NCI-H446 treated with DMSO at 0.1 percent for 48 hours (cell line): ENCODE results near the gene MPG.

Source experiments
- DNase-seq: peaks from one replicate; lab custom pipeline; 2025; lab: John Stamatoyannopoulos, UW

Gene MPG

DNA sequence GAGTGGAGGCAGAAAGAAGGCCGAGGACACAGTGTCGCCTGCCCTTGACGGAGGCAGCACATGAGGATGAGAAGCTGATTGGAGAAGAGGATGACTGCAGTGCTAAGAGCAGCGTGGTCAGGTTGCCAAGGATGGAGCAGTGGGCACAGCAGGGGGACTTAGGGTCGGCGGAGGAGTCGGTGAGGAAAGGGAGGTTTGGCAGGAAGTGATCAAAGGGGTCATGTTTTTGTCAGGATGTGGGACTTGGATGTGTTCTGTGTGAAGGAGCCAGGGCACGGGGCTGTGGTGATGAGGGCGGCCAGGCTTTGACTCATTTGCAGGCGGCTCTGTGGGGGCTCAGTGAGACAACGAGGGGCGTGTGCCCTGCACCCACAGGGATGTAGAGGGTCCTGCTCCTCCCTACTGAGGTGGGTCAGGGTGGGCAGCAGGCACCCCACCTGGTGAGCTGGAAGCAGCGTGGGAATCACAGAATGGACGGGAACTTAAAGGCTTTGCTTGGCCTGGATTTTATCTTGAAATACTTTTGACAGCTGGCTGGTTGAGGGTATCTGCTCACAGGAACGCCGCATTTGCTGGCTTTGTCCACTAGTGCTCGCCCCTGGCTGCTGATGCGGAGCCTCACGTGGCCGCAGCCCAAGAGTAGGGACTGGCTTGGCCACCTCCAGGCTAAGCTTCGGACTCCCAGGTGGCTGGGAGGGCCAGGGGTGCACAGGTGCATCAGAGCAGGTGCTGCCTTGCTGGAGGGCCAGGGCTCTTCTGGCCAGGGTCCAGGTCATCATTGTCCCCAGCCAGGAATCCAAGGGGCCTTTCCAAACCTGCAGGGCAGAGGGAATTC, 6.0 kb downstream of the MPG start:
- DNase-seq = no peak

DNA sequence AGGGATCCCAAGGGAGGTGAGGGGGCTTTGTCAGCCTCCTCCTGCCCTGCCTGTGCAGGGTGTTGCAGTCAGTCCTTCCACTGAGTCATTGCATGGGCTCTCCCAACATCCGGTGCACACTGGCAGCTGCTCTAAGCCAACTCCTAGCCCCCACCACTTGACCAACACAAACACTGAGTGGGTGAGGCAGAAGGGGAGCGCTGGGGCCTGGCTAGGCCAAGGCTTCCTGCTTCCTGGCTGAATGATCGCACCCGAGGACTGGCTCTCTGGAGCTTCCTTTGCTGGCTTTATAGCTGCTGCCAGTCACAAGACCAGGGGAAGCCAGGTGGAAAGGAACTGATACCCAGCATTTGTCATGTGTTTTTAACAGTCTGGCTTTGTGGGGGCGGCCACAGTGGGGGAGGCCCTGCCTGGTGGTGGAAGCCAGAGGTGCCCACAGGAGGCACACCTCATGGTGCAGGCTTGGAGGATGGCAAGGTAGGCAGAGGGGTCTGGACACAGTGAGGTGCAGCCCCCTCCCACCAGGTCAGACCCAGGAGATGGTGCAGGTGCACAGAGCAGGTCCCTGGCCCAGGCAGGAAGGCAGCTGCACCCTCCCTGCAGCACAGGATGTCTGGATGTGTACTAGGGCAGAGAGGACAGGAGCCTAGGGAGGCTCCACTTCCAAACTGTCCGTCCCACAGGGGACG, 6.8 kb downstream of the MPG start:
- no peak for DNase-seq

- DNase-seq = no peak
Observed at GRCh38 chr16:85407-85782, 7.4 kb downstream of the MPG start.

GRCh38 chr16:85865-86264, 7.8 kb downstream of the MPG start:
- no peak for DNase-seq

GRCh38 chr16:86483-86952, 8.5 kb downstream of the MPG start:
- no peak for DNase-seq

DNA sequence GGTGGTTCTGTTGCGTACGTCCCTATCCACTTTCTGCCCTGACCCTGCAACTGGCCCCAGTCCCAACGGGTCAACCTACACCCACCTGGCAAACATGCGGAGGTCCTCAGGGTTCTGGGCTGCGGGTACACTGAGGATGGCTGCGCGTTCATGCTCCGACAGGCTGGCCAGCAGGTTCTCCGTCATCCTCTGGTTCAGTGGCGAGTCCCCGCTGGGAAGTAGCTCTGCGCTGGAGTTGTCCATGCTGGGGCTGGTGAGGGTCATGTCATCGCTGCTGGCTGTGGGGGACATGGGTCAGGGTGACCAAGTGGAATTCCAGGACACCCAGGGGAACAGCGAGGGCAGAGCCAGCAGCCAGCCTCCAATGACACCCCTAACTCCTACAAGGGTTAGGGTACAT, 10.6 kb downstream of the MPG start:
- DNase-seq = no peak

- no peak for DNase-seq
Observed at GRCh38 chr16:89391-90302, 11.6 kb downstream of the MPG start.

GRCh38 chr16:91484-91883, 13.5 kb downstream of the MPG start:
- DNase-seq = peak; percentile 27

GRCh38 chr16:92431-93339, 14.7 kb downstream of the MPG start:
- DNase-seq = no peak

DNA sequence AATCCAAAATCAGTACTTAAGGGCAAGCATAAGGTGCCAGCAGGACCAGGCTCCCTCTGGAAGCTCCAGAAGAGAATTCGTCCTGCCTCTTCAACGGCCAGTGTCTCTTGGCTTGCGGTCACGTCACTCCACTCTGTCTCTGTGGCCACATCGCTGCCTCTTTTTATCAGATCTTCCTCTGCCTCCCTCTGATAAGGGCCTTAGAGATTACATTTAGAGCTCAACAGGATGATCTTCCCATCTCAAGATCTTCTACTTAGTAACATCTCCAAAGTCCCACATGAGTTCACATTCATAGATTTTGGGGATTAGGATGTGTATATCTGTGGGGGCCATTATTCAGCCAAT, 16.9 kb downstream of the MPG start:
- DNase-seq = no peak

- DNase-seq = no peak
Observed at GRCh38 chr16:96935-97381, 18.9 kb downstream of the MPG start.

DNA sequence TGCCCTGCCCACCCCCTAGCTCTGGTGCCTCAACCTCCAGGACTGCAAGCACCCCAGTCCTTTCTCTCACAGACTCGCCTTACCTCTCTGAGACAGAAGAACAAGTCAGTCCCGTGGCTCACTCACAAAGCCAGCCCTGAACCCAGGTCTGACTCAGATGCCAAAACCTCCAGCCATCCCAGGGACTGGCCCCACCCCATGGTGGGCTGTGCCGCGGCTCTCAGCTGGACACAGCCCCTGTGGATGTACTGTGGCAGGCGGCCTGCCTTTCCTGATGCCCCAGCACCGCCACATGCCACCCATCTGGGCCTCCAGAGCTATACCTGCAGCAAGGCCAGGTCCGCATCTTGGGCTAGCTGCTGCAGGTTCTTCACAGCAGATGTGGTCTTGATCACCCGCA, 19.8 kb downstream of the MPG start:
- no peak for DNase-seq

DNA sequence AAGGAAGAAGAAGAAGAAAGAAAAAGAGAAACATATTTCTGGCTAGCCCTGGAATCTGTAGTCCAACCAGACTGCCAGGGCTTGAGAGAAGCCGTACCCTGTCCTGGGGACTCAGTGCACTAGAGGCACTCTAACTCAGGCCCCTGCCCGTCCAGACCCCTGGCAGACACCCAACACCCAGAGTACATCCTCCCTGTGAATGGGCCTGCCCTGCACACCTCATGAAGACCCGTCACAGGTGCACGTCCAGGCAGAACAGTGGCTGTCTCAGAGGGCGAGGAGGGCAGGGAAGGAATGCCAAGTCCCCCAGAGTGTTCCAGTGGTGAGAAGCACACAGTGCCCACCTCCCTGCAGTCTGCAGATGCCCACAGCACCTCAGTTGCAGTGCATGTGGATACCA, 23.0 kb downstream of the MPG start:
- DNase-seq = no peak

DNA sequence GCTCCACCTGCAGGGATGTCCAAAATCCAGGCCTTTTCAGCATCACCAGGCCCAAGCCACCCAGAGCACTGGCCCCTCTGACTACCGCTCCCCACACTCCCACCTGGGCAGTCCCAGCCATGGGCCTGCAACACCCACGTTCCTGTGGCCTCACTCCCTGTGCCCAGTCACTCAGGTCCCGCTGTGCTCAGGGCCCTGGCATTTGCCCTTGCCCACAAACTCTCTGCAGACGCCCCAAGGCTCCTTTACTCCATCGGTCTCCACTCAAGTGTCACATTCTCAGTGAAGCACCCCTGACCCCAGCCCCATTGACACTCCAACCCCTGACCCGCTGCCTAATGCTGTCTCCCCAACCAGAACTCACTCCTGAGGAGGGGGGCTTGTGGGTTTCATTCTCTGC, 23.6 kb downstream of the MPG start:
- DNase-seq = no peak

GRCh38 chr16:102060-102855, 24.2 kb downstream of the MPG start:
- DNase-seq = no peak

DNA sequence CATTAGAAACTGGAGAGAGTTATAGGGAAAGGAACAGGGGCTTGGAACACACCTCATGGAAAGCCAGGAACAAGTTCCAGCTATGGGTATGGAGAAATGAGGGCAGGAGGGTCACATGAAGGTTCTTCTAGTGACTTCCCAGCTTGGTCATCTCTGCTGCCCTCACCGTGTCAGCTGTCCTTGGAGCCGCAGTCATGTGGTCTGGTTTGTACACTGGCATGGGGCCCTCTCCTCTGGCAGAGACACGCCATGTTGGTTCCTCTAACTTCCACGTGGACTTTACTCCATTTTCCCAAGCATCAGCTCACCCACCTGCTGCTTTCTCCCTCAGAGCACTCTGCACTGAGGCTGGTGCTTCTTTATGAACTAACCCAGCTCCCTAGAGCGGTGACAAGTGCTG, 26.3 kb downstream of the MPG start:
- DNase-seq = no peak

GRCh38 chr16:104928-105327, 26.9 kb downstream of the MPG start:
- no peak for DNase-seq

- no peak for DNase-seq
Observed at GRCh38 chr16:105521-105920, 27.5 kb downstream of the MPG start.

DNA sequence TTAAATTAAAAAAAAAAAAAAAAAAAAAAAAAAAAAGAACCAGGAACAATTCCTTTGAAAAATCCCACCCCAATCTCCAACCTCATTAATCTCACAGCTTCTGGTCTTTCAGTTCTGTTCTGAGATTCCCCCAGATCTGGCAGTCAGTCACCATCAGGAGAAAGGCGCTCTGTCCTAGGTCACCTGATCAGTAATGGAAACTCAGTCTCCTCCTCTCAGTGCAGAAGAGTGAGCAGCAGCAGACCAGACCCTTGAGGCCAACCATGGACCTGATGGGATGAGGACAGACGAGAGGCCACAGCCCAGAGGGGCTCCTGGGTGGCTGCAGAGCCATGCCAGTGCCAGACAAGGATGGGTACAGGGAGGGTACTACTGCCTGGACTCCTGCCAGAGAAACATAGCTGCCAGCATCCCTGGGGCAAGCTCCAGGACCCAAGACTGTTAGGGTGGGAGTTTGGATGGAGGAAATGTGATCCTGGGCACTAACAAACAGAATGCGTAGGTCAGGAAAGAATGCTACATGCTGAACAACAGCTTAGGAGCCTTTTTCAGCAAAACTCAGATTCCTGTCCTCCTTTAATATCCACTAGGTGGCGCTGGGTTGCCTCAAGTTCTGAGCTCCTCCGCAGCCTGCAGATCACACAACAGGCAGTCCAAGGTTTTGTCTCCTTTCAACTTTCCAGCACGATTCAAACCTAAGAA, 28.7 kb downstream of the MPG start:
- peak; percentile 56 for DNase-seq
